ENCODE measurements around the gene PTPN14. TPM values are rescaled to one million over a fixed set of nuclear protein-coding genes. Genes with fewer than 3 reads are reported as not detected.

Gene PTPN14
- total and polyA plus RNA-seq, 2 of the 8 experiments (the other 6 are each of a cell fraction or from before 2014, with no cell fraction given) = 14.4 to 93.6 TPM

GRCh38 chr1:214330222-214330621 lies 221.2 kb downstream of the PTPN14 start:
- no peak for DNase-seq (ENCODE audit: low read depth in 1 of 2, low spot score in 2 of 2)
- CTCF ChIA-PET (ENCODE audit: partially characterized antibody) = interaction anchor here (0.7 to 19.1 kb wide), 36 partner anchors 10 to 954 kb away, joined by 3 to 610 read pairs (median 7); partner anchors contain the start of gene SMYD2
- no peak overlapping the region for H2AK5ac ChIP-seq (ENCODE audit: low read depth, low read length)

More at GRCh38 chr1:214330222-214330621, 221.2 kb downstream of the PTPN14 start:
- no peaks in the 10 kb centered on the region for H3K27me3 ChIP-seq (replicated peaks in 1 of 4; ENCODE audit: control insufficient read depth in 3 of 4, extremely low read depth in 1 of 4, insufficient read depth in 3 of 4, low read length in 3 of 4)
- no peak overlapping the region for H3K18ac ChIP-seq (ENCODE audit: extremely low read depth, low read length)
- no peak for TF ChIP-seq SRF (IDR thresholded peaks at IDR 0.05; ENCODE audit: low read depth, low read length)
- no peak for TF ChIP-seq ZNF274 (IDR thresholded peaks at IDR 0.05; ENCODE audit: borderline replicate concordance, extremely low read depth, low read length)
- TF ChIP-seq YY1 (IDR thresholded peaks at IDR 0.05; ENCODE audit: low read depth, low read length) = no peak
- TF ChIP-seq SIRT6 (IDR thresholded peaks at IDR 0.05; ENCODE audit: low read length) = no peak
- TF ChIP-seq CHD1 (IDR thresholded peaks at IDR 0.05; ENCODE audit: low read depth, low read length) = no peak
- no peak for TF ChIP-seq EGR1 (IDR thresholded peaks at IDR 0.05; ENCODE audit: borderline replicate concordance, low read depth, low read length)
- TF ChIP-seq SIX5 (IDR thresholded peaks at IDR 0.05; ENCODE audit: low read depth, low read length) = no peak
- H3K14ac ChIP-seq (ENCODE audit: insufficient read length) = no peak overlapping the region
- H4K20me1 ChIP-seq (replicated peaks in 1 of 2; ENCODE audit: control insufficient read depth in 1 of 2, insufficient read depth in 2 of 2, low read length in 2 of 2) = peaks cover 0 to 1% of the 10 kb centered on the region in 2 experiments
- H3K23me2 ChIP-seq (ENCODE audit: low read depth, low read length) = no peaks in the 10 kb centered on the region
- H4K91ac ChIP-seq (replicated peaks; ENCODE audit: insufficient read length, low read length) = no peak overlapping the region
- no peak overlapping the region for H3K4me3 ChIP-seq (ENCODE audit: extremely low read depth in 1 of 4, insufficient read depth in 2 of 4, low read depth in 3 of 4, low read length in 4 of 4)
- no peak overlapping the region for H3K9ac ChIP-seq (replicated peaks in 1 of 4; ENCODE audit: extremely low read depth in 1 of 4, low read depth in 3 of 4, low read length in 3 of 4)
- H3K79me1 ChIP-seq (ENCODE audit: low read depth, low read length) = no peaks in the 10 kb centered on the region
- no peak overlapping the region for H2BK5ac ChIP-seq (ENCODE audit: low read depth, low read length)
- H3K4me2 ChIP-seq (ENCODE audit: insufficient read depth in 1 of 2, low read depth in 2 of 2, low read length in 2 of 2) = no peak overlapping the region
- H2AFZ ChIP-seq (ENCODE audit: low read length) = no peak overlapping the region
- no peak overlapping the region for H2BK15ac ChIP-seq (ENCODE audit: low read length)
- H2BK20ac ChIP-seq (ENCODE audit: low read length) = no peak overlapping the region
- FAIRE-seq = no peak
- H3K79me2 ChIP-seq (ENCODE audit: control insufficient read depth in 1 of 2, insufficient read depth in 2 of 2, low read length in 2 of 2) = no peaks in the 10 kb centered on the region
- no peak overlapping the region for H3K4ac ChIP-seq (replicated peaks; ENCODE audit: insufficient read length, low read depth, low read length)
- H3K27ac ChIP-seq (ENCODE audit: low read depth, low read length) = no peak overlapping the region
- peaks cover 0 to 2% (median 0%) of the 10 kb centered on the region in 4 experiments; a peak in 3 of 7 replicates for H3K4me1 ChIP-seq (replicated peaks in 1 of 4; ENCODE audit: control insufficient read depth in 3 of 4, insufficient read depth in 4 of 4, low read length in 3 of 4)
- WGBS, 2 experiments (ENCODE audit: extremely low coverage in 1 of 2, insufficient coverage in 1 of 2, insufficient read length in 1 of 2, insufficient replicate concordance in 2 of 2, low coverage in 1 of 2, low lambda C conversion rate in 2 of 2, missing lambda C conversion rate in 1 of 2) = 98% methylated on average over 3 of the region's 3 CpGs; no CpG with 5 or more reads in 1 of the 2 experiments
- no peak overlapping the region for H4K5ac ChIP-seq (ENCODE audit: insufficient read length, low read depth, low read length)
- H3K9me3 ChIP-seq (ENCODE audit: insufficient read depth in 2 of 2, low read depth in 1 of 2, low read length in 1 of 2) = no peaks in the 10 kb centered on the region
- H2BK12ac ChIP-seq (ENCODE audit: low read depth, low read length) = no peak overlapping the region
- no peak overlapping the region for H3K56ac ChIP-seq (replicated peaks; ENCODE audit: insufficient read length, low read depth, low read length)
- H3K36me3 ChIP-seq (ENCODE audit: control insufficient read depth in 2 of 4, insufficient read depth in 4 of 4, low read length in 3 of 4) = no peaks in the 10 kb centered on the region
- no peak overlapping the region for H3K23ac ChIP-seq (ENCODE audit: insufficient read length)
- no peak overlapping the region for H2BK120ac ChIP-seq (replicated peaks; ENCODE audit: low read depth, low read length)
- no peak overlapping the region for H4K8ac ChIP-seq (ENCODE audit: extremely low read depth, insufficient read depth, low read length)
- POLR2A ChIA-PET (ENCODE audit: partially characterized antibody) = interaction anchor here (0.9 to 1.1 kb wide), 3 partner anchors 66 to 116 kb away, joined by 4 read pairs; no protein-coding TSS in a partner anchor
